Measurements from ENCODE around the gene CROCC.

CROCC gene

DNA sequence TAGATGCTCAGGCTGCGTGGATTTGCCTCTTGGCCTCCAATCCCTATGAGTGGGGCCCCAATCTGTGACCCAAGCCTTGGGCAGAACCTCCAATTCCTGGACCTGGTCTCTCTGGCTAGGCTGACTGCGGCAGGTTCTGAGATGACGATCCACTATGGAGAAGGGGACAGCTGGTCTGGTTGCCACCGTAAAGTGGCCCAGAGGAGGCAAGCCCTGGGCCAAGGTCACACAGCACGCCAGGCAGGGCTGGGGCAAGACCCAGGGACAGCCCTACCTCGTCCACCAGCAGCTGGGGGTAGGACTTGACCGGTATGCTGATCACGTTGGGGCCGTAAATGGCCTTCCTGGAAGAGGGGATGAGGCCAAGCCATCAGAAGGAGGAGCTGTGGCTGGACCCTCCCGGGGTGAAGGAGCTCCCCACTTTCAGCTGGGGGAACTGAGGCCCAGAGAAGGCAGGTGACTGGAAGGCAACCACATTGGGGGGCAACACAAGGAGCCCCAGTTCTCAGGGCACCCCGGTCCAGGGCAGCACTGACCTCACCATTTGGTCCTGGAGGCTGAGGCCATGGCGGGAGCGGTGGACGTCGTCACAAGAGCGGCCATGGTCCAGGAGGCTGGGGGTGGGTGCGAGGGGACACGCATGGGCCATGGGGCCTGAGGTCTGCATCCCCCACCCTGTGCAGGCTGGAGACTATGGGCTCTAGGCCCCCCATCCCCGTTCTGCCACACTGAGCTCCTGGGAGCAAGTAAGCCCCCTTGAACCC is 80.2 kb downstream of the CROCC start:
- no peak overlapping the region for H3K9ac ChIP-seq (ENCODE audit: low read depth, low read length)
- H3K4me2 ChIP-seq (ENCODE audit: low read length), result no peak overlapping the region
- no peaks in the 10 kb centered on the region for H3K27me3 ChIP-seq (ENCODE audit: control insufficient read depth, insufficient read depth, low read length)
- peaks cover 51% of the 10 kb centered on the region for H3K36me3 ChIP-seq (ENCODE audit: insufficient read depth, low read length)
- peaks cover 17% of the 10 kb centered on the region for H3K4me1 ChIP-seq (ENCODE audit: control insufficient read depth, insufficient read depth, low read length)
- no peak overlapping the region for H3K4me3 ChIP-seq (ENCODE audit: low read length)
- no peaks in the 10 kb centered on the region for H3K9me3 ChIP-seq (replicated peaks; ENCODE audit: low read length)

- Histone ChIP-seq H3K4me3 (ENCODE audit: low read length) (no peak overlapping the region), H3K4me2 (ENCODE audit: low read length) (no peak overlapping the region), H3K27me3 (ENCODE audit: control insufficient read depth, insufficient read depth, low read length) (no peaks in the 10 kb centered on the region), H3K9me3 (replicated peaks; ENCODE audit: low read length) (no peaks in the 10 kb centered on the region), H3K9ac (ENCODE audit: low read depth, low read length) (no peak overlapping the region), H3K4me1 (ENCODE audit: control insufficient read depth, insufficient read depth, low read length) (peaks cover 17% of the 10 kb centered on the region), H3K36me3 (ENCODE audit: insufficient read depth, low read length) (peaks cover 50% of the 10 kb centered on the region)
Observed at GRCh38 chr1:17002524-17002902, 80.8 kb downstream of the CROCC start.

- Histone ChIP-seq H3K4me2 (ENCODE audit: low read length) (peak overlapping the region; percentile 6), H3K36me3 (ENCODE audit: insufficient read depth, low read length) (peaks cover 38% of the 10 kb centered on the region), H3K27me3 (ENCODE audit: control insufficient read depth, insufficient read depth, low read length) (no peaks in the 10 kb centered on the region), H3K9ac (ENCODE audit: low read depth, low read length) (no peak overlapping the region), H3K4me3 (ENCODE audit: low read length) (no peak overlapping the region), H3K4me1 (ENCODE audit: control insufficient read depth, insufficient read depth, low read length) (peaks cover 18% of the 10 kb centered on the region), H3K9me3 (replicated peaks; ENCODE audit: low read length) (no peaks in the 10 kb centered on the region)
Observed at GRCh38 chr1:17004466-17005364, 83.0 kb downstream of the CROCC start.

GRCh38 chr1:17005365-17005740 is 83.6 kb downstream of the CROCC start:
- Histone ChIP-seq H3K4me2 (ENCODE audit: low read length) (no peak overlapping the region), H3K27me3 (ENCODE audit: control insufficient read depth, insufficient read depth, low read length) (no peaks in the 10 kb centered on the region), H3K9me3 (replicated peaks; ENCODE audit: low read length) (no peaks in the 10 kb centered on the region), H3K4me3 (ENCODE audit: low read length) (no peak overlapping the region), H3K4me1 (ENCODE audit: control insufficient read depth, insufficient read depth, low read length) (peaks cover 22% of the 10 kb centered on the region), H3K36me3 (ENCODE audit: insufficient read depth, low read length) (peaks cover 35% of the 10 kb centered on the region), H3K9ac (ENCODE audit: low read depth, low read length) (no peak overlapping the region)

- Histone ChIP-seq H3K4me3 (ENCODE audit: low read length) (no peak overlapping the region), H3K9ac (ENCODE audit: low read depth, low read length) (no peak overlapping the region), H3K4me1 (ENCODE audit: control insufficient read depth, insufficient read depth, low read length) (peaks cover 34% of the 10 kb centered on the region), H3K27me3 (ENCODE audit: control insufficient read depth, insufficient read depth, low read length) (no peaks in the 10 kb centered on the region), H3K36me3 (ENCODE audit: insufficient read depth, low read length) (peaks cover 23% of the 10 kb centered on the region), H3K9me3 (replicated peaks; ENCODE audit: low read length) (no peaks in the 10 kb centered on the region), H3K4me2 (ENCODE audit: low read length) (no peak overlapping the region)
Observed at GRCh38 chr1:17007121-17007520, 85.4 kb downstream of the CROCC start.

DNA sequence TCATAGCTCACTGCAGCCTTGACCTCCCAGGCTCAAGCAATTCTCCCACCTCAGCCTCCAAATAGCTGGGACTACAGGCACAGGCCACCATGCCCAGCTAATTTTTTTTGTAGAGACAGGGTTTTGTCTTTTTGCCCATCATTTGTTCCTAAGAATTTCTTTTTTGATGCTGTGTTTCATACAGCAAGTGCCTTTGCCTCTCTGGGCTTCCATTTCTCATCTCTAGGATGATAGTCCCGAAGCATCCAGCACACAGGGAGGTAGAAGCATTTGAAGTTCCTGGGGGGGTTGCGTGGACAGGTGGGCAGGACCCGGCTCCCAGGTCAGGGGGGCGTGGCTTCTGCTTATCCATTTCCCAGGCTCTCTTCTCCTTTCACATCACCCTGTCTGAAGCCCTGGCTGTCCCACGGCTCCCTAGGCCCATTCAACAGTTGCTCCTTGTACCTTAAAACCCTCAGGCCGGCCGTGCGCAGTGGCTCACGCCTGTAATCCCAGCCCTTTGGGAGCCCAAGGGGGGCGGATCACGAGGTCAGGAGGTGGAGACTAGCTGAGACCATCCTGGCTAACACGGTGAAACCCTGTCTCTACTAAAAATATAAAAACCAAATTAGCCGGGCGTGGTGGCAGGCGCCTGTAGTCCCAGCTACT is 86.6 kb downstream of the CROCC start:
- Histone ChIP-seq H3K4me2 (ENCODE audit: low read length) (no peak overlapping the region), H3K9me3 (replicated peaks; ENCODE audit: low read length) (no peaks in the 10 kb centered on the region), H3K4me1 (ENCODE audit: control insufficient read depth, insufficient read depth, low read length) (peaks cover 39% of the 10 kb centered on the region)

DNA sequence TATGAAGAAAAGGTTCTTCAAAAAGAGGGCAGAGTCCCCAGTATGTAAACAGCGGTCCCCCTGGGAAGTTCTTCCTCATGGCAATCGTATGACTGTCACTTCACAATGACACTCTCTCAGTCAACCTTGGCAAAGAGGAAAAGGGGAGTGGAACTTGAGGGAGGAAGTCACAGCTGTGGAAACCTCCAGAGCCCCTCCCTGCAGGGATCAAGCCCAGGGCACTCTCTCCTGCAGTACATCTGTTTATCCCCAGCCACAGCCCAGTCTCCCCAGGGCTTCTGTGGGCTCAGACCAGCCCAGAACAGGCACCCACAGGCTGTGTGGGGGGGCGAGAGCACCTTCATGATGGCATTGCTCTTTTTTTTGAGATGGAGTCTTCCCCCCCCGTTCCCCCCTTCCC is 88.0 kb downstream of the CROCC start:
- Histone ChIP-seq H3K4me1 (ENCODE audit: control insufficient read depth, insufficient read depth, low read length) (peaks cover 33% of the 10 kb centered on the region), H3K27me3 (ENCODE audit: control insufficient read depth, insufficient read depth, low read length) (no peaks in the 10 kb centered on the region), H3K9me3 (replicated peaks; ENCODE audit: low read length) (no peaks in the 10 kb centered on the region), H3K4me2 (ENCODE audit: low read length) (no peak overlapping the region), H3K36me3 (ENCODE audit: insufficient read depth, low read length) (peaks cover 7% of the 10 kb centered on the region), H3K4me3 (ENCODE audit: low read length) (no peak overlapping the region), H3K9ac (ENCODE audit: low read depth, low read length) (no peak overlapping the region)

More for the DNA sequence above, 86.6 kb downstream of the CROCC start:
- Histone ChIP-seq H3K9ac (ENCODE audit: low read depth, low read length) (no peak overlapping the region), H3K4me3 (ENCODE audit: low read length) (no peak overlapping the region), H3K36me3 (ENCODE audit: insufficient read depth, low read length) (peaks cover 13% of the 10 kb centered on the region), H3K27me3 (ENCODE audit: control insufficient read depth, insufficient read depth, low read length) (no peaks in the 10 kb centered on the region)

GRCh38 chr1:17011092-17011438 is 89.3 kb downstream of the CROCC start:
- Histone ChIP-seq H3K27me3 (ENCODE audit: control insufficient read depth, insufficient read depth, low read length) (no peaks in the 10 kb centered on the region), H3K9ac (ENCODE audit: low read depth, low read length) (peak overlapping the region; percentile 81), H3K36me3 (ENCODE audit: insufficient read depth, low read length) (no peaks in the 10 kb centered on the region), H3K9me3 (replicated peaks; ENCODE audit: low read length) (no peaks in the 10 kb centered on the region), H3K4me1 (ENCODE audit: control insufficient read depth, insufficient read depth, low read length) (peaks cover 36% of the 10 kb centered on the region), H3K4me3 (ENCODE audit: low read length) (peak overlapping the region; percentile 83), H3K4me2 (ENCODE audit: low read length) (peak overlapping the region; percentile 98)

DNA sequence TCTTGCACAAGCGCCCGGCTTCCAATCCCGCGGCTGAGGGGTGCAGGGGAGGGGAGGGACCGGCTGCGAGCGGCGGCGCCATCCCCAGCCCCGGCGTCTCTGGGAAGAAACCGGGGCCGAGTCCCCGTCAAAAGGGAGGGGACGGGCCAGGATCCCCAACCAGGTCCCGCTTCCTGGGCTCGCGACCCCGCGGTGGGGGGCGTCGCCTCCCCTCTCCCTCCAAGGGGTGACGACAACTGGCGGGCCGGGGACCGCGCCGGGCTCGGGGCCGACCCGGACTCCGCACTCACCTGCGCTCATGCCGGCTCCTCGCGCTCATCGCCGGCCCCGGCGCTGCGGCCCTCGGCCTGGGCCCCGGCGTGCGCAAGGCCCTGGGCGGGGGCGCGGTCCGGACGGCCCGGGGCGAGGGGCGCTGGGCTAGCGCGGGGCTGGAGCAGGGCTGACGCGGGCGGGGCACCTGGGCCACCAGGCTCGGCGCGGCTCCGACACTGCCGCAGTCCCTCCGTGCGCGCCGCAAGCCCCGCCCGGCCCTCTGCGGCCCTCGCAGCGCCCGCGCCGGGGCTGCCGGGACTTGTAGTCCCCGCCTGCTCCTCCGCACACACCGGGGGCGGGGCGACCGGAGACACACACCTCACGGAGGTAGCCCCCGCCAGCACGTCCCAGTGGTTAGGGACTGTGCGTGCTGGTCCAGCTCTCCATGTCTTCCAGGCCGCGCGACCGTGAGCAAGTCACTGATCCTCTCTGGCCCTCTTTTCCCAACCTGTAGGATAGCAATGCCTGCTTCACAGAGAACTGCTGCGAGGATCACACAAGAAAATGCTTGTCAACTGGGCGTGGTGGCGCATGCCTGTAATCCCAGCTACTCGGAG is 89.9 kb downstream of the CROCC start, which contains the start of gene ATP13A2:
TSS of gene ATP13A2 (minus strand) at position 490 of the 869 bp plus-strand sequence. CDS start at position 300, 190 bp downstream.
- H3K4me3 ChIP-seq (ENCODE audit: low read length), result peak within 1 kb of the TSS; percentile 83
- peaks cover 41% of the 10 kb centered on the region for H3K4me1 ChIP-seq (ENCODE audit: control insufficient read depth, insufficient read depth, low read length)
- peak within 1 kb of the TSS; percentile 81 for H3K9ac ChIP-seq (ENCODE audit: low read depth, low read length)
- H3K36me3 ChIP-seq (ENCODE audit: insufficient read depth, low read length), result no peaks in the 10 kb centered on the region
- no peaks in the 10 kb centered on the region for H3K27me3 ChIP-seq (ENCODE audit: control insufficient read depth, insufficient read depth, low read length)
- H3K9me3 ChIP-seq (replicated peaks; ENCODE audit: low read length), result no peaks in the 10 kb centered on the region
- peak within 1 kb of the TSS; percentile 98 for H3K4me2 ChIP-seq (ENCODE audit: low read length)

GRCh38 chr1:17012775-17013490 is 91.2 kb downstream of the CROCC start:
- Histone ChIP-seq H3K36me3 (ENCODE audit: insufficient read depth, low read length) (peaks cover 4% of the 10 kb centered on the region), H3K27me3 (ENCODE audit: control insufficient read depth, insufficient read depth, low read length) (no peaks in the 10 kb centered on the region), H3K4me1 (ENCODE audit: control insufficient read depth, insufficient read depth, low read length) (peaks cover 41% of the 10 kb centered on the region), H3K9ac (ENCODE audit: low read depth, low read length) (no peak overlapping the region), H3K9me3 (replicated peaks; ENCODE audit: low read length) (no peaks in the 10 kb centered on the region), H3K4me2 (ENCODE audit: low read length) (peak overlapping the region; percentile 40), H3K4me3 (ENCODE audit: low read length) (peak overlapping the region; percentile 4)
